Skeletal muscle tissue (tissue), 4 donors: Measurements from ENCODE around the gene TGM2. TPM values are rescaled to one million over a fixed set of nuclear protein-coding genes. Genes with fewer than 3 reads are reported as not detected.

Experiments used
- H3K27ac ChIP-seq: one replicate; pipeline ENCODE4 v1.7.0; 2013; ENCODE audit warnings: mild to moderate bottlenecking, low read depth, low read length, inconsistent platforms
- H3K27me3 ChIP-seq, 3 donors: one replicate each; pipeline ENCODE4 v1.7.0; 2013; ENCODE audit warnings: low read length in 3 of 3; ENCODE audit not compliant: control insufficient read depth in 3 of 3, insufficient read depth in 3 of 3
- H3K36me3 ChIP-seq, 3 donors: one replicate each; pipeline ENCODE4 v1.7.0; 2013; ENCODE audit warnings: low read length in 3 of 3; ENCODE audit not compliant: control insufficient read depth in 3 of 3, insufficient read depth in 3 of 3
- H3K4me1 ChIP-seq, 3 donors: one replicate each; pipeline ENCODE4 v1.7.0; 2013; ENCODE audit warnings: low read length in 3 of 3, mild to moderate bottlenecking in 3 of 3; ENCODE audit not compliant: control insufficient read depth in 3 of 3, insufficient read depth in 3 of 3
- H3K4me3 ChIP-seq, 3 donors: one replicate each; pipeline ENCODE4 v1.7.0; 2013; ENCODE audit warnings: low read length in 3 of 3
- H3K9ac ChIP-seq, 3 donors: one replicate each; pipeline ENCODE4 v1.7.0; 2013; ENCODE audit warnings: low read length in 3 of 3, mild to moderate bottlenecking in 3 of 3, moderate library complexity in 2 of 3, low read depth in 1 of 3
- H3K9me3 ChIP-seq, 3 donors: one replicate each; pipeline ENCODE4 v1.7.0; 2013; ENCODE audit warnings: low read length in 3 of 3; ENCODE audit not compliant: control insufficient read depth in 3 of 3
- total RNA-seq: library from RNA; depleted of rRNA; stranded (reverse); fragments of >200 nt; gene quantifications from one replicate; pipeline ENCODE4 v1.2.3, GENCODE V29; 2014
- donor health status: Osteomylitis.

The TGM2 gene
- total RNA-seq, 1 donor from 2014 or later: 7.3 TPM

GRCh38 chr20:38147751-38148150, 17.3 kb downstream of the TGM2 start:
- no peaks in the 10 kb centered on the region for H3K9me3 ChIP-seq
- no peak overlapping the region for H3K9ac ChIP-seq
- H3K27ac ChIP-seq: no peak overlapping the region
- no peak overlapping the region for H3K4me3 ChIP-seq
- no peaks in the 10 kb centered on the region for H3K27me3 ChIP-seq
- H3K4me1 ChIP-seq: peaks cover 19 to 31% (median 26%) of the 10 kb centered on the region in 3 donors
- H3K36me3 ChIP-seq: peaks cover 9 to 48% (median 30%) of the 10 kb centered on the region in 3 donors

GRCh38 chr20:38147163-38147562, 17.9 kb downstream of the TGM2 start:
- Histone ChIP-seq H3K36me3 (peaks cover 9 to 48% (median 30%) of the 10 kb centered on the region in 3 donors), H3K27me3 (no peaks in the 10 kb centered on the region), H3K4me3 (no peak overlapping the region), H3K4me1 (peaks cover 19 to 25% (median 22%) of the 10 kb centered on the region in 3 donors), H3K9ac (no peak overlapping the region), H3K9me3 (no peaks in the 10 kb centered on the region), H3K27ac (no peak overlapping the region)

DNA sequence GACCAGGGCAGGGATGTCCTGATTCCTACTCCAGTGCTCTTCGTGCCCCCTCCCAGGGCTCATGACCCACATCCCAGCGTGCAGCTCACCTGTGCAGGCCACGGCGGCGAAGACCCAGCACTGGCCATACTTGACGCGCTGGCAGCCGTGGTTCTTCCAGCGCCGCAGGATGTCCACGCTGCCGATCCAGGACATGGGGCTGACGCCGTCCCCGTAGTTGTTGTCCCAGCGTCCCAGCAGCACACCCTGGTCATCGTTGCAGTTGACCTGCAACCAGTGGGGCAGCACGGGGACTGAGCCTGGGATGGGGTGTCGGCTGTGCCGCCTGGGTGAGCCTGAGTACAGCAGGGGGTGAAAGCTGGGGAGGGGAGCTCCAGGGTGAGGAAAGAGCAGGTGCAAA, 18.4 kb downstream of the TGM2 start:
- H3K27ac ChIP-seq: no peak overlapping the region
- no peaks in the 10 kb centered on the region for H3K9me3 ChIP-seq
- H3K36me3 ChIP-seq: peaks cover 9 to 52% (median 30%) of the 10 kb centered on the region in 3 donors
- no peaks in the 10 kb centered on the region for H3K27me3 ChIP-seq
- peaks cover 16 to 22% (median 20%) of the 10 kb centered on the region in 3 donors for H3K4me1 ChIP-seq
- H3K4me3 ChIP-seq: no peak overlapping the region
- no peak overlapping the region for H3K9ac ChIP-seq

- peaks cover 9 to 51% (median 29%) of the 10 kb centered on the region in 3 donors for H3K36me3 ChIP-seq
- no peak overlapping the region for H3K27ac ChIP-seq
- H3K4me1 ChIP-seq: peaks cover 15 to 18% (median 15%) of the 10 kb centered on the region in 3 donors
- H3K9me3 ChIP-seq: no peaks in the 10 kb centered on the region
- no peaks in the 10 kb centered on the region for H3K27me3 ChIP-seq
- no peak overlapping the region for H3K4me3 ChIP-seq
- no peak overlapping the region for H3K9ac ChIP-seq
Observed at GRCh38 chr20:38146156-38146555, 18.9 kb downstream of the TGM2 start.

DNA sequence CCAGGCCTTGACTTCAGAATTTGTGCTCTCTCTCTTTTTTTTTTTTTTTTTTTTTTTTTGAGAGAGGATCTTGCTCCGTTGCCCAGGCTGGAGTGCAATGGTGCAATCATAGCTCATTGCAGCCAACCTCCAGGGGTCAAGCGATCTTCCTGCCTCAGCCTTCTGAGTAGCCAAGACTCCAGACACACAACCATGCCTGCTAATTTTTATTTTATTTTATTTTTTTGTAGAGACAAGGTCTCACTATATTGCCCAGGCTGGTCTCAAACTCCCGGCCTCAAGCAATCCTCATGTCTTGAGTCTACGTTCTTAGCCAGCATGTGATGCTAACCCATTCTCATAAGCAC, 19.4 kb downstream of the TGM2 start:
- Histone ChIP-seq H3K27me3 (no peaks in the 10 kb centered on the region), H3K9ac (no peak overlapping the region), H3K36me3 (peaks cover 8 to 54% (median 28%) of the 10 kb centered on the region in 3 donors), H3K27ac (no peak overlapping the region), H3K9me3 (no peaks in the 10 kb centered on the region), H3K4me3 (no peak overlapping the region), H3K4me1 (peaks cover 15 to 18% (median 15%) of the 10 kb centered on the region in 3 donors)

- peak overlapping the region in 1 of 3 donors; percentile 54 for H3K9ac ChIP-seq
- no peaks in the 10 kb centered on the region for H3K27me3 ChIP-seq
- H3K36me3 ChIP-seq: peaks cover 5 to 52% (median 25%) of the 10 kb centered on the region in 3 donors
- H3K9me3 ChIP-seq: no peaks in the 10 kb centered on the region
- H3K27ac ChIP-seq: peak overlapping the region; percentile 58
- H3K4me1 ChIP-seq: peaks cover 15 to 18% (median 15%) of the 10 kb centered on the region in 3 donors
- no peak overlapping the region for H3K4me3 ChIP-seq
Observed at GRCh38 chr20:38144974-38145728, 19.9 kb downstream of the TGM2 start.

GRCh38 chr20:38144598-38144973, 20.5 kb downstream of the TGM2 start:
- peak overlapping the region in 1 of 3 donors; percentile 54 for H3K9ac ChIP-seq
- no peaks in the 10 kb centered on the region for H3K9me3 ChIP-seq
- H3K27ac ChIP-seq: peak overlapping the region; percentile 58
- no peaks in the 10 kb centered on the region for H3K27me3 ChIP-seq
- H3K4me1 ChIP-seq: peaks cover 15 to 18% (median 15%) of the 10 kb centered on the region in 3 donors
- peaks cover 1 to 52% (median 25%) of the 10 kb centered on the region in 3 donors for H3K36me3 ChIP-seq
- no peak overlapping the region for H3K4me3 ChIP-seq

GRCh38 chr20:38143646-38144554, 21.2 kb downstream of the TGM2 start:
- Histone ChIP-seq H3K27me3 (no peaks in the 10 kb centered on the region), H3K9me3 (no peaks in the 10 kb centered on the region), H3K27ac (peak overlapping the region; percentile 58), H3K36me3 (peaks cover 1 to 56% (median 27%) of the 10 kb centered on the region in 3 donors), H3K4me1 (peaks cover 15 to 18% (median 15%) of the 10 kb centered on the region in 3 donors), H3K9ac (peak overlapping the region in 1 of 3 donors; percentile 54), H3K4me3 (peak overlapping the region in 1 of 3 donors; percentile 22)

GRCh38 chr20:38143238-38143645, 21.8 kb downstream of the TGM2 start:
- peak overlapping the region; percentile 58 for H3K27ac ChIP-seq
- H3K27me3 ChIP-seq: no peaks in the 10 kb centered on the region
- no peak overlapping the region for H3K9ac ChIP-seq
- H3K4me1 ChIP-seq: peaks cover 15 to 18% (median 15%) of the 10 kb centered on the region in 3 donors
- no peaks in the 10 kb centered on the region for H3K9me3 ChIP-seq
- H3K36me3 ChIP-seq: peaks cover 1 to 56% (median 24%) of the 10 kb centered on the region in 3 donors
- no peak overlapping the region for H3K4me3 ChIP-seq
